ENCODE measurements around the gene FBXO33. TPM values are rescaled to one million over a fixed set of nuclear protein-coding genes. Genes with fewer than 3 reads are reported as not detected.

FBXO33 gene, protein sequence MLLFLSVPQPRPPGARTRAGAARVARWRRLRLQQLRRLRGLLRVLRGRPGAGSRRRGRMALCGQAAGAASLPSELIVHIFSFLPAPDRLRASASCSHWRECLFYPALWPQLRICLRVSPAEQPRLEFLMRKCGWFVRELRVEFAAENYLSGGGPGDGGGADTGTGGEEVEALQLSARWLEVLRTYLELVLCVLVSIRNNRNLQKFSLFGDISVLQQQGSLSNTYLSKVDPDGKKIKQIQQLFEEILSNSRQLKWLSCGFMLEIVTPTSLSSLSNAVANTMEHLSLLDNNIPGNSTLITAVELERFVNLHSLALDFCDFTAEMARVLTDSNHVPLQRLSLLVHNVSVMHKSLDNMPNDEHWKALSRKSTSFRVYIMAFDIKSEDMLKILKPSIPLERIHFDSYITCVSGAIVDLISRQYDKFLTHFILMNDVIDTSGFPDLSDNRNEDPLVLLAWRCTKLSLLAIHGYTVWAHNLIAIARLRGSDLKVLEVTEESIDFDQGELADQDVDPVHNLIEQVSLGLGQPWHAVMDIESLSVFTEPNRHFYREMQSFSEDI
- 10 to 100 TPM; 12.6 to 25.2 (median 16.4) TPM for total RNA-seq

DNA sequence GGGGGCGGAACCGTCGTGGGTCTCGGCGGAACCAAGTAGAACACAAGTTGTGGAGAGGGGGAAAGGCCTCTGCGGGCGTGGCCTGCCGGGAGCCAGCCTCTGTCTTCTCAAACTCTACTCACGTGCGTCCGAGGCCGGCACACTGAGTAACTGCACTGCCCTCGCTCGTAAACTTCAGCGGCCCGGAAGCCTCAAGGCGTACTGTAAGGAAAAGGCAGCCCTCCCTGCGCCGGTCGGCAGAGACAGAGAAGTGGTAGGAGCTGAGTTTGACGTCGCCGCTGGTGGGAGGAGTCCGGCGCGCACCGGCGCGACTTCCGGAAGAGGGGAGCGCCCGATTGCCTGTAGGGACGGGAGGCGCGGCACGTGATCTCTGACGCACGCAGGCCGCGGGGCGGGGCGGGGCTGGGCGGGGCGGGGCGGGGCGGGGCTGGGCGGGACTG, at the start of gene FBXO33:
TSS of gene FBXO33 (minus strand) at position 255 of the 440 bp plus-strand sequence. CDS start 271 bp downstream, outside the sequence.
- TF ChIP-seq CTCF (IDR thresholded peaks at IDR 0.05): no peak
- ATAC-seq (ENCODE audit: low FRiP score) (peak; percentile 91), DNase-seq (ENCODE audit: low spot score) (peak; percentile 74)

GRCh38 chr14:39474416-39474911, 42.2 kb upstream of the FBXO33 start:
- ATAC-seq (ENCODE audit: low FRiP score) (no peak), DNase-seq (ENCODE audit: low spot score) (no peak)
- no peak for TF ChIP-seq CTCF (IDR thresholded peaks at IDR 0.05)

DNA sequence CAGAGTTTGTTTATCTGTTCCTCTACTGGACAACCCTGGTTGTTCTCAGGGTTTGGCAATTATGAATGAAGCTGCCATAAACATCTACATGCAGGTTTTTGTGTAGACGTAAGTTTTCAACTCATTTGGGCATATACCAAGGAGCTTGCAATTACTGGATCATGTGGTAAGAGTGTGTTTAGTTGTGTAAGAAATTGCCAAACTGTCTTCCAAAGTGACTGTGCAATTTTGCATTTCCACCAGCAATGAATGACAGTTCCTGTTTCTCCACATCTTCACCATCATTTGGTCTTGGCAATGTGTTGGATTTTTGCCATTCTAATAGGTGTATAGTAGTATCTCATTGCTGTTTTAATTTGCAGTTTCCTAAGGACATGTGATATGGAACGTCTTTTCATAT, 39.8 kb upstream of the FBXO33 start:
- DNase-seq (ENCODE audit: low spot score) (no peak), ATAC-seq (ENCODE audit: low FRiP score) (no peak)
- no peak for TF ChIP-seq CTCF (IDR thresholded peaks at IDR 0.05)

GRCh38 chr14:39469094-39469710, 37.0 kb upstream of the FBXO33 start:
- no peak for TF ChIP-seq CTCF (IDR thresholded peaks at IDR 0.05)
- ATAC-seq (ENCODE audit: low FRiP score) (no peak), DNase-seq (ENCODE audit: low spot score) (no peak)

- DNase-seq (ENCODE audit: low spot score) (no peak), ATAC-seq (ENCODE audit: low FRiP score) (no peak)
- no peak for TF ChIP-seq CTCF (IDR thresholded peaks at IDR 0.05)
Observed at GRCh38 chr14:39467889-39468524, 35.8 kb upstream of the FBXO33 start.

GRCh38 chr14:39459795-39460478, 27.7 kb upstream of the FBXO33 start:
- DNase-seq (ENCODE audit: low spot score) (no peak), ATAC-seq (ENCODE audit: low FRiP score) (no peak)
- TF ChIP-seq CTCF (IDR thresholded peaks at IDR 0.05): no peak

All from omental fat pad (tissue), 4 donors.